D721Med (cell line): ENCODE data around the gene WDR3.

Experiments used
- DNase-seq: peaks from one replicate; pipeline ENCODE4 v3.0.0; 2011; ENCODE audit warnings: low spot score; ENCODE audit not compliant: insufficient read length
- FAIRE-seq: peaks from 2 replicates; lab custom pipeline; 2011; peaks lifted over from hg19 to GRCh38; lab: Jason Lieb, UNC
- CTCF ChIP-seq: IDR thresholded peaks from 2 replicates; pipeline ENCODE4 v1.5.1; 2012; ENCODE audit warnings: mild to moderate bottlenecking, control low read depth; ENCODE audit not compliant: insufficient read depth; ENCODE audit errors: missing control alignments

Gene WDR3

GRCh38 chr1:117929343-117930172, at the start of gene WDR3, which contains the start of gene GDAP2:
WDR3 (plus strand) TSS chr1:117929739; CDS start chr1:117933320, 3,581 bp downstream.
GDAP2 (minus strand) TSS chr1:117929621; CDS start chr1:117920357, 9,264 bp downstream.
- no peak for FAIRE-seq
- peak; percentile 47 for DNase-seq
- TF ChIP-seq CTCF = no peak

- no peak for FAIRE-seq
- no peak for TF ChIP-seq CTCF
- DNase-seq = no peak
Measured at GRCh38 chr1:117883616-117884015, 45.9 kb upstream of the WDR3 start.

GRCh38 chr1:117886101-117886795, 43.3 kb upstream of the WDR3 start:
- FAIRE-seq (no peak), DNase-seq (no peak)
- no peak for TF ChIP-seq CTCF

- TF ChIP-seq CTCF = no peak
- no peak for FAIRE-seq
- no peak for DNase-seq
Measured at GRCh38 chr1:117890452-117890851, 39.1 kb upstream of the WDR3 start.

- DNase-seq = no peak
- FAIRE-seq = no peak
- TF ChIP-seq CTCF = no peak
Measured at GRCh38 chr1:117892512-117892911, 37.0 kb upstream of the WDR3 start.

GRCh38 chr1:117894078-117894477, 35.5 kb upstream of the WDR3 start:
- no peak for FAIRE-seq
- TF ChIP-seq CTCF = no peak
- DNase-seq = no peak
